AG04450 (cell line): Measurements from ENCODE around the gene BCL2L12. TPM values are rescaled to one million over a fixed set of nuclear protein-coding genes. Genes with fewer than 3 reads are reported as not detected.

Experiments
- CTCF ChIA-PET: fragments of 300-600, 350-600 bp; formaldehyde crosslinking; extraction: SDS; loops from one replicate; lab custom pipeline; 2022; ENCODE audit warnings: antibody characterized with exemption, inconsistent platforms; lab: Charles Lee
- POLR2A ChIA-PET: fragments of 350-600 bp; formaldehyde crosslinking; extraction: SDS; loops from one replicate; lab custom pipeline; 2021; ENCODE audit warnings: antibody characterized with exemption, inconsistent platforms; lab: Yijun Ruan, JAX
- DNase-seq: peaks from one replicate; pipeline ENCODE4 v3.0.0-alpha.2; 2011; ENCODE audit warnings: low read depth, low spot score
- H3K27ac ChIP-seq: one replicate; pipeline ENCODE4 v1.5.1; 2012; ENCODE audit warnings: low read depth, low read length, control low read depth
- H3K27me3 ChIP-seq: one replicate; pipeline ENCODE4 v1.6.0; 2012; ENCODE audit warnings: low read length; ENCODE audit not compliant: control insufficient read depth, insufficient read depth
- H3K4me3 ChIP-seq: 2 replicates; pipeline ENCODE4 v1.5.1; 2011; ENCODE audit warnings: mild to moderate bottlenecking, low read depth, low read length, control low read depth
- H3K9me3 ChIP-seq: 2 replicates; pipeline ENCODE4 v1.5.1; 2012; ENCODE audit warnings: low read length; ENCODE audit not compliant: control insufficient read depth, insufficient read depth
- polyA plus RNA-seq: library from polyadenylated mRNA; depleted of rRNA; stranded (reverse); fragments of >200 nt; gene quantifications from 2 replicates; pipeline ENCODE4 v1.2.3, GENCODE V29; 2011
- TF ChIP-seq, protein P1 (sequence below): IDR thresholded peaks from 2 replicates; pipeline ENCODE4 v1.5.1; 2011; ENCODE audit warnings: low read depth, low read length, control low read depth, inconsistent platforms

The BCL2L12 gene
- polyA plus RNA-seq, 1 experiment, result 8.8 TPM

DNA sequence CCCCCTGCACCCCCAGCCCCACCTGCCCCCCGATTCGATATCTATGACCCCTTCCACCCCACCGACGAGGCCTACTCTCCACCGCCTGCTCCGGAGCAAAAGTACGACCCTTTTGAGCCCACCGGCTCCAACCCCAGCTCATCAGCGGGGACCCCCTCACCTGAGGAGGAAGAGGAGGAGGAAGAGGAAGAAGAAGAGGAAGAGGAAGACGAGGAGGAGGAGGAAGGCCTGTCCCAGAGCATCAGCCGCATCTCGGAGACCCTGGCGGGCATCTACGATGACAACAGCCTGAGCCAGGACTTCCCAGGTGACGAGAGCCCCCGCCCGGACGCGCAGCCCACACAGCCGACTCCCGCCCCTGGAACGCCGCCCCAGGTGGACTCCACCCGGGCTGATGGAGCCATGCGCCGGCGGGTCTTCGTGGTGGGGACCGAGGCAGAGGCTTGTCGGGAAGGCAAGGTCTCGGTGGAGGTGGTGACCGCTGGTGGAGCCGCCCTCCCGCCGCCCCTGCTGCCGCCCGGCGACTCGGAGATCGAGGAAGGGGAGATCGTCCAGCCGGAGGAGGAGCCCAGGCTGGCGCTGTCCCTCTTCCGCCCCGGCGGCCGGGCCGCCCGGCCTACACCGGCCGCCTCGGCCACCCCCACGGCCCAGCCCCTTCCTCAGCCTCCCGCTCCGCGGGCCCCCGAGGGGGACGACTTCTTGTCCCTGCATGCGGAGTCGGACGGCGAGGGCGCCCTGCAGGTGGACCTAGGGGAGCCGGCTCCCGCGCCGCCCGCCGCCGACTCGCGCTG is 14.5 kb upstream of the BCL2L12 start:
- CTCF ChIA-PET, result no interaction called here
- TF ChIP-seq, protein P1, sequence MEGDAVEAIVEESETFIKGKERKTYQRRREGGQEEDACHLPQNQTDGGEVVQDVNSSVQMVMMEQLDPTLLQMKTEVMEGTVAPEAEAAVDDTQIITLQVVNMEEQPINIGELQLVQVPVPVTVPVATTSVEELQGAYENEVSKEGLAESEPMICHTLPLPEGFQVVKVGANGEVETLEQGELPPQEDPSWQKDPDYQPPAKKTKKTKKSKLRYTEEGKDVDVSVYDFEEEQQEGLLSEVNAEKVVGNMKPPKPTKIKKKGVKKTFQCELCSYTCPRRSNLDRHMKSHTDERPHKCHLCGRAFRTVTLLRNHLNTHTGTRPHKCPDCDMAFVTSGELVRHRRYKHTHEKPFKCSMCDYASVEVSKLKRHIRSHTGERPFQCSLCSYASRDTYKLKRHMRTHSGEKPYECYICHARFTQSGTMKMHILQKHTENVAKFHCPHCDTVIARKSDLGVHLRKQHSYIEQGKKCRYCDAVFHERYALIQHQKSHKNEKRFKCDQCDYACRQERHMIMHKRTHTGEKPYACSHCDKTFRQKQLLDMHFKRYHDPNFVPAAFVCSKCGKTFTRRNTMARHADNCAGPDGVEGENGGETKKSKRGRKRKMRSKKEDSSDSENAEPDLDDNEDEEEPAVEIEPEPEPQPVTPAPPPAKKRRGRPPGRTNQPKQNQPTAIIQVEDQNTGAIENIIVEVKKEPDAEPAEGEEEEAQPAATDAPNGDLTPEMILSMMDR, result no peak
- no peak for DNase-seq
- POLR2A ChIA-PET, result no interaction called here
- Histone ChIP-seq H3K27ac (no peak overlapping the region), H3K4me3 (no peak overlapping the region), H3K9me3 (no peaks in the 10 kb centered on the region; the same call in 1 of the 2 replicates), H3K27me3 (no peaks in the 10 kb centered on the region)

DNA sequence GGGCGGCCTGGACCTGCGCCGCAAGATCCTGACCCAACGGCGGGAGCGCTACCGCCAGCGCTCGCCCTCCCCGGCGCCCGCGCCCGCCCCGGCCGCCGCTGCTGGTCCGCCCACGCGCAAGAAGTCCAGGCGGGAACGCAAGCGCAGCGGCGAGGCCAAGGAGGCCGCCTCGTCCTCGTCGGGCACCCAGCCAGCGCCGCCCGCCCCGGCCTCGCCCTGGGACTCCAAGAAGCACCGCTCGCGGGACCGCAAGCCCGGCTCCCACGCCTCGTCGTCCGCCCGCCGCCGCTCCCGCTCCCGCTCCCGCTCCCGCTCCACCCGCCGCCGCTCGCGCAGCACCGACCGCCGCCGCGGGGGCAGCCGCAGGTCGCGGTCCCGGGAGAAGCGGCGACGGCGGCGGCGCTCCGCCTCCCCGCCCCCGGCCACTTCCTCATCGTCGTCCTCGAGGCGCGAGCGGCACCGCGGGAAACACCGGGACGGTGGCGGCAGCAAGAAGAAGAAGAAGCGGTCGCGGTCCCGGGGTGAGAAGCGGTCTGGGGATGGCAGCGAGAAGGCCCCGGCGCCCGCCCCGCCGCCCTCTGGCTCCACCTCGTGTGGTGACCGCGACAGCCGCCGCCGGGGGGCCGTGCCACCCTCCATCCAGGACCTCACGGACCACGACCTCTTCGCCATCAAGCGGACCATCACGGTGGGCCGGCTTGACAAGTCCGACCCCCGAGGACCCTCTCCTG is 13.7 kb upstream of the BCL2L12 start:
- POLR2A ChIA-PET, result no interaction called here
- H3K4me3 ChIP-seq, result no peak overlapping the region
- no peak overlapping the region for H3K27ac ChIP-seq
- no peaks in the 10 kb centered on the region for H3K27me3 ChIP-seq
- TF ChIP-seq, protein P1, result no peak
- H3K9me3 ChIP-seq, result no peaks in the 10 kb centered on the region; the same call in 1 of the 2 replicates
- DNase-seq, result no peak
- CTCF ChIA-PET, result no interaction called here

DNA sequence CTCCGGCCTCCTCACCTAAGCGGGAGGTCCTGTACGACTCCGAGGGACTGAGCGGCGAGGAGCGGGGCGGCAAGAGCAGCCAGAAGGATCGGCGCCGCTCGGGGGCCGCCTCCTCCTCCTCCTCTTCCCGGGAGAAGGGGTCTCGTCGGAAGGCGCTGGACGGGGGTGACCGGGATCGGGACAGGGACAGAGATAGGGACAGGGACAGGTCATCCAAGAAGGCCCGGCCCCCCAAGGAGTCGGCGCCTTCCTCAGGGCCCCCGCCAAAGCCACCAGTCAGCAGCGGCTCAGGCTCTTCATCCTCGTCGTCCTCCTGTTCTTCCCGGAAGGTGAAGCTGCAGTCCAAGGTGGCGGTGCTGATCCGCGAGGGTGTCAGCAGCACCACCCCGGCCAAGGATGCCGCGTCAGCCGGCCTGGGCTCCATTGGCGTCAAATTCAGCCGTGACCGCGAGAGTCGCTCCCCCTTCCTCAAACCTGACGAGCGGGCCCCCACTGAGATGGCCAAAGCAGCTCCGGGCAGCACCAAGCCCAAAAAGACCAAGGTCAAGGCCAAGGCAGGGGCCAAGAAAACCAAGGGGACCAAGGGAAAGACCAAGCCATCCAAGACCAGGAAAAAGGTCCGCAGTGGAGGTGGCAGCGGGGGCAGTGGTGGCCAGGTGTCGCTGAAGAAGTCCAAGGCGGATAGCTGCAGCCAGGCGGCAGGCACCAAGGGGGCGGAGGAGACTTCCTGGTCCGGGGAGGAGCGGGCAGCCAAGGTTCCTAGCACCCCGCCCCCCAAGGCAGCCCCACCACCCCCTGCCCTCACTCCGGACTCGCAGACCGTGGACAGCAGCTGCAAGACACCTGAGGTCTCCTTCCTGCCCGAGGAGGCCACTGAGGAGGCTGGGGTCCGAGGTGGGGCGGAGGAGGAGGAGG is 12.9 kb upstream of the BCL2L12 start:
- Histone ChIP-seq H3K9me3 (no peaks in the 10 kb centered on the region; the same call in 1 of the 2 replicates), H3K27ac (no peak overlapping the region), H3K27me3 (no peaks in the 10 kb centered on the region), H3K4me3 (no peak overlapping the region)
- CTCF ChIA-PET, result no interaction called here
- TF ChIP-seq, protein P1, result no peak
- POLR2A ChIA-PET, result interaction anchor here (0.7 kb wide), 1 partner anchor 12 kb away, joined by 3 read pairs; no protein-coding TSS in a partner anchor
- DNase-seq, result no peak

DNA sequence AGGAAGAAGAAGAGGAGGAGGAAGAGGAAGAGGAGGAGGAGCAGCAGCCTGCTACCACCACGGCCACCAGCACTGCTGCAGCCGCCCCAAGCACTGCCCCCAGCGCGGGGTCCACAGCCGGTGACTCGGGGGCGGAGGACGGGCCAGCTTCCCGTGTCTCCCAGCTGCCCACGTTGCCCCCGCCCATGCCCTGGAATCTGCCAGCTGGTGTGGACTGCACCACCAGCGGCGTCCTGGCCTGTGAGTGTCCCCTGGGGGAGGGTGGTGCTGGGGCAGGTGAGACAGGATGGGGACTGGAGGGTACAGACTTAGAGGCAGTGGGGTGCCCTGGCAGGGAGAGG is 12.3 kb upstream of the BCL2L12 start:
- ChIA-PET CTCF (no interaction called here), POLR2A (interaction anchor here (0.7 kb wide), 1 partner anchor 12 kb away, joined by 3 read pairs; no protein-coding TSS in a partner anchor)
- no peak overlapping the region for H3K27ac ChIP-seq
- H3K27me3 ChIP-seq, result no peaks in the 10 kb centered on the region
- no peaks in the 10 kb centered on the region; the same call in 1 of the 2 replicates for H3K9me3 ChIP-seq
- no peak for DNase-seq
- TF ChIP-seq, protein P1, result no peak
- H3K4me3 ChIP-seq, result no peak overlapping the region
